Neural cell (in vitro differentiated cells): ENCODE results near the gene NOL4L.

ENCODE experiments used
- EZH2 ChIP-seq: fragments of 200-600, 300-800 bp; shearing (Covaris generic), sonication (generic); IDR thresholded peaks from 2 replicates; pipeline ENCODE4 v1.6.1; 2014; ENCODE audit warnings: antibody characterized with exemption, low read length, borderline replicate concordance, mild to moderate bottlenecking; ENCODE audit not compliant: insufficient read depth, poor library complexity, severe bottlenecking
- MXI1 ChIP-seq: fragments of 450-650 bp; conservative IDR thresholded peaks from 2 replicates; pipeline ENCODE4 v1.6.1; 2014; ENCODE audit warnings: antibody characterized with exemption, mild to moderate bottlenecking; ENCODE audit not compliant: poor library complexity, severe bottlenecking
- POLR2AphosphoS5 ChIP-seq: IDR thresholded peaks from 2 replicates; pipeline ENCODE4 v1.6.1; 2012
- RAD21 ChIP-seq: fragments of 450-650 bp; conservative IDR thresholded peaks from 2 replicates; pipeline ENCODE4 v1.6.1; 2014; ENCODE audit warnings: antibody characterized with exemption, mild to moderate bottlenecking, moderate library complexity
- TAF1 ChIP-seq: IDR thresholded peaks from 2 replicates; pipeline ENCODE4 v1.6.1; 2012; ENCODE audit warnings: low read depth
- TF ChIP-seq, protein P1 (sequence below): fragments of 450-650 bp; IDR thresholded peaks from 2 replicates; pipeline ENCODE4 v1.5.1; 2014; ENCODE audit warnings: antibody characterized with exemption, mild to moderate bottlenecking, moderate library complexity; ENCODE audit not compliant: poor library complexity, severe bottlenecking

DNA sequence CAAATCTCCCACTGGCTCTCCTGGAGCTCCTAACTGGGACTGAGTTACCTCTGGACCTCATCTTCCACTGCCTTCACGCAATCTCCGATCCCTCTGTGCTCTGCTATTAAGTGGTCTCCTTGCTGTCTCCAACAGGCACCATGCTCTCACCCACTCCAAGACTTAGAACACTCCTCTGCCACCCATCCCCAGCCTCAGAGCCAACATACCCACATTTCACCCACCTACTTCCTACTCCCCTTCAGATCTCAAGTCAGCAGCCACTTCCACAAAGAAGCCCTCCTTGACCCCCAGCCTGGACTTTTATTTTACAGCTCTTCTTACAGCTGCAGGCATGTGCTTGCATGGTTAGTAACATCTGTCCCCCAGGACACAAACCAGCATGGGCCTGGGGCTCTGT is 29.6 kb upstream of the NOL4L start:
- no peak for TF ChIP-seq MXI1
- TF ChIP-seq, protein P1, sequence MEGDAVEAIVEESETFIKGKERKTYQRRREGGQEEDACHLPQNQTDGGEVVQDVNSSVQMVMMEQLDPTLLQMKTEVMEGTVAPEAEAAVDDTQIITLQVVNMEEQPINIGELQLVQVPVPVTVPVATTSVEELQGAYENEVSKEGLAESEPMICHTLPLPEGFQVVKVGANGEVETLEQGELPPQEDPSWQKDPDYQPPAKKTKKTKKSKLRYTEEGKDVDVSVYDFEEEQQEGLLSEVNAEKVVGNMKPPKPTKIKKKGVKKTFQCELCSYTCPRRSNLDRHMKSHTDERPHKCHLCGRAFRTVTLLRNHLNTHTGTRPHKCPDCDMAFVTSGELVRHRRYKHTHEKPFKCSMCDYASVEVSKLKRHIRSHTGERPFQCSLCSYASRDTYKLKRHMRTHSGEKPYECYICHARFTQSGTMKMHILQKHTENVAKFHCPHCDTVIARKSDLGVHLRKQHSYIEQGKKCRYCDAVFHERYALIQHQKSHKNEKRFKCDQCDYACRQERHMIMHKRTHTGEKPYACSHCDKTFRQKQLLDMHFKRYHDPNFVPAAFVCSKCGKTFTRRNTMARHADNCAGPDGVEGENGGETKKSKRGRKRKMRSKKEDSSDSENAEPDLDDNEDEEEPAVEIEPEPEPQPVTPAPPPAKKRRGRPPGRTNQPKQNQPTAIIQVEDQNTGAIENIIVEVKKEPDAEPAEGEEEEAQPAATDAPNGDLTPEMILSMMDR, result no peak
- TF ChIP-seq POLR2AphosphoS5, result no peak
- TF ChIP-seq RAD21, result no peak
- no peak for TF ChIP-seq TAF1
- no peak for TF ChIP-seq EZH2
